Fibroblast of lung (primary cell): Measurements from ENCODE around the gene RAB5IF. TPM values are rescaled to one million over a fixed set of nuclear protein-coding genes. Genes with fewer than 3 reads are reported as not detected.

Experiments used
- DNase-seq, 2 donors: peaks; one replicate each; pipeline versions ENCODE4 v3.0.0 to v3.0.0-alpha.2; 2010; ENCODE audit warnings: low read depth in 2 of 2
- H2AFZ ChIP-seq: 2 replicates; pipeline ENCODE4 v1.5.1; 2012; ENCODE audit warnings: low read length, control low read depth, inconsistent platforms
- H3K27ac ChIP-seq: 2 replicates; pipeline ENCODE4 v1.5.1; 2011; ENCODE audit warnings: low read length, control low read depth; ENCODE audit not compliant: insufficient read depth
- H3K27me3 ChIP-seq: 2 replicates; pipeline ENCODE4 v1.5.1; 2011; ENCODE audit warnings: mild to moderate bottlenecking, low read length; ENCODE audit not compliant: control insufficient read depth, insufficient read depth
- H3K36me3 ChIP-seq: 2 replicates; pipeline ENCODE4 v1.5.1; 2011; ENCODE audit warnings: low read length; ENCODE audit not compliant: control insufficient read depth, insufficient read depth
- H3K4me1 ChIP-seq: 2 replicates; pipeline ENCODE4 v1.5.1; 2011; ENCODE audit warnings: low read length; ENCODE audit not compliant: control insufficient read depth, insufficient read depth; ENCODE audit errors: extremely low read depth
- H3K4me2 ChIP-seq: 2 replicates; pipeline ENCODE4 v1.5.1; 2011; ENCODE audit warnings: low read length, control low read depth; ENCODE audit not compliant: insufficient read depth; ENCODE audit errors: extremely low read depth
- H3K4me3 ChIP-seq, 4 experiments: fragments of 200-600 bp in 1 of 4; sonication (generic) in 1 of 4; replicated peaks in 1 of 4; 2 replicates each; pipeline ENCODE4 v1.5.1; 2011 to 2016; ENCODE audit warnings: low read length in 4 of 4, low read depth in 3 of 4, mild to moderate bottlenecking in 3 of 4, control low read depth in 2 of 4, inconsistent platforms in 1 of 4, mixed read lengths in 1 of 4; ENCODE audit not compliant: insufficient read depth in 1 of 4; ENCODE audit errors: control extremely low read depth in 1 of 4
- H3K79me2 ChIP-seq: 2 replicates; pipeline ENCODE4 v1.5.1; 2012; ENCODE audit warnings: mild to moderate bottlenecking, low read length, inconsistent platforms; ENCODE audit not compliant: control insufficient read depth, insufficient read depth
- H3K9ac ChIP-seq: 2 replicates; pipeline ENCODE4 v1.5.1; 2011; ENCODE audit warnings: mild to moderate bottlenecking, low read length, control low read depth; ENCODE audit not compliant: insufficient read depth
- H3K9me3 ChIP-seq: 2 replicates; pipeline ENCODE4 v1.5.1; 2012; ENCODE audit warnings: low read depth, low read length; ENCODE audit not compliant: control insufficient read depth, insufficient read depth
- H4K20me1 ChIP-seq: 2 replicates; pipeline ENCODE4 v1.5.1; 2011; ENCODE audit warnings: low read length; ENCODE audit not compliant: control insufficient read depth, insufficient read depth; ENCODE audit errors: extremely low read depth
- CTCF ChIP-seq, 2 donors: IDR thresholded peaks in 1 of 2; conservative IDR thresholded peaks in 1 of 2; 1 replicate in 1 of 2; 2 replicates in 1 of 2; pipeline ENCODE4 v1.5.1; 2011 to 2012; ENCODE audit warnings: low read length in 2 of 2, control low read depth in 1 of 2, inconsistent platforms in 1 of 2, low read depth in 1 of 2, mild to moderate bottlenecking in 1 of 2
- EZH2 ChIP-seq: IDR thresholded peaks from 2 replicates; pipeline ENCODE4 v1.5.1; 2012; ENCODE audit warnings: low read length, control low read depth, mild to moderate bottlenecking; ENCODE audit errors: missing control alignments
- polyA plus RNA-seq, 2 donors: library from polyadenylated mRNA; depleted of rRNA in 1 of 2; stranded (reverse) in 1 of 2; unstranded in 1 of 2; fragments of >200 nt; gene quantifications; 2 replicates each; pipeline ENCODE4 v1.2.1, GENCODE V29; 2011 to 2012; ENCODE audit warnings: missing spikeins in 1 of 2
- total RNA-seq: library from RNA; depleted of rRNA; stranded (reverse); fragments of >200 nt; gene quantifications from 2 replicates; pipeline ENCODE4 v1.2.1, GENCODE V29; 2014

The RAB5IF gene
- total and polyA plus RNA-seq, 2 donors (not counting 1 experiment from before 2014, with no cell fraction given): 58.0 to 104 TPM

GRCh38 chr20:36658300-36658699 is 52.7 kb downstream of the RAB5IF start:
- no peak overlapping the region for H3K4me2 ChIP-seq
- TF ChIP-seq CTCF (conservative IDR thresholded peaks at IDR 0.05 in 1 of 2, IDR thresholded peaks at IDR 0.05 in 1 of 2; ENCODE audit: low read depth in 1 of 2, low read length in 2 of 2): no peak
- TF ChIP-seq EZH2: no peak
- no peaks in the 10 kb centered on the region for H3K36me3 ChIP-seq
- no peak overlapping the region for H3K4me3 ChIP-seq
- H3K9me3 ChIP-seq: no peaks in the 10 kb centered on the region
- no peaks in the 10 kb centered on the region for H4K20me1 ChIP-seq
- H2AFZ ChIP-seq: no peak overlapping the region
- no peak overlapping the region for H3K27ac ChIP-seq
- H3K4me1 ChIP-seq: no peaks in the 10 kb centered on the region
- H3K27me3 ChIP-seq: no peaks in the 10 kb centered on the region
- no peak for DNase-seq
- H3K79me2 ChIP-seq: no peaks in the 10 kb centered on the region
- H3K9ac ChIP-seq: no peak overlapping the region

Other genes starting within 250 kb of the RAB5IF start
- gene MYL9, start 64.3 kb upstream of the RAB5IF start, total RNA-seq: 9.2 and 25.4 TPM in 2 replicates
- gene MYL9, start 64.3 kb upstream of the RAB5IF start, polyA plus RNA-seq: 178 and 457 TPM in 2 replicates
- gene TGIF2, start 32.2 kb upstream of the RAB5IF start, total RNA-seq: 3.8 and 5.6 TPM in 2 replicates
- 5.9 and 9.9 TPM in 2 replicates for gene TGIF2, start 32.2 kb upstream of the RAB5IF start, polyA plus RNA-seq
- gene SLA2, start 40.4 kb downstream of the RAB5IF start, total RNA-seq: not detected in 2 replicates
- not detected in 2 replicates for gene SLA2, start 40.4 kb downstream of the RAB5IF start, polyA plus RNA-seq
- gene NDRG3, start 140.3 kb downstream of the RAB5IF start, total RNA-seq: 19.3 and 37.8 TPM in 2 replicates
- 37.8 and 40.8 TPM in 2 replicates for gene NDRG3, start 140.3 kb downstream of the RAB5IF start, polyA plus RNA-seq
- gene DSN1, start 168.0 kb downstream of the RAB5IF start, total RNA-seq: 4.6 and 8.3 TPM in 2 replicates
- 13.4 and 24.0 TPM in 2 replicates for gene DSN1, start 168.0 kb downstream of the RAB5IF start, polyA plus RNA-seq